NCI-H2196 treated with DMSO at 0.1 percent for 48 hours (cell line): Measurements from ENCODE around the gene SLC39A11.
"Not testable (repeated sequence)": the region's sequence is repeated elsewhere in the genome, so short reads cannot be mapped to it uniquely, and the experiment has no call there.

Experiments
- DNase-seq: peaks from one replicate; lab custom pipeline; 2025; ENCODE audit not compliant: unreplicated experiment; lab: John Stamatoyannopoulos, UW

The SLC39A11 gene

DNA sequence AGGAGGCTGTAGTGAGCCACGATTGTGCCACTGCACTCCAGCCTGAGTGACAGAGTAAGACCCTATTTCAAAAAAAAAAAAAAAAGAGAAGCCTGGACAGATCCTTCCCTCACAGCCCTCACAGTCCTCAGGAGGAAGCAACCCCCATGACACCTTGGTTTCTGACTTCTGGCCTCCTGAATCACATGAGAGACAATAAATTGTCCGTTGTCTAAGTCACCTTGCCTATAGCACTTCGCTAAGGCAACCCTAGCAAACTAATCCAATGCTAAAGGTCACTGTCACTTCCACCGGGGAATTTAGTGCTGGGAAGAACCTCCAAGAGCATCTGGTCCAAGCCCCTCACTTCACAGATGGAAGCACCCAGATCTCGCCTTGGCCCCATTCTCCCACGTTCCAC lies 18.9 kb upstream of the SLC39A11 start:
- no peak for DNase-seq

DNA sequence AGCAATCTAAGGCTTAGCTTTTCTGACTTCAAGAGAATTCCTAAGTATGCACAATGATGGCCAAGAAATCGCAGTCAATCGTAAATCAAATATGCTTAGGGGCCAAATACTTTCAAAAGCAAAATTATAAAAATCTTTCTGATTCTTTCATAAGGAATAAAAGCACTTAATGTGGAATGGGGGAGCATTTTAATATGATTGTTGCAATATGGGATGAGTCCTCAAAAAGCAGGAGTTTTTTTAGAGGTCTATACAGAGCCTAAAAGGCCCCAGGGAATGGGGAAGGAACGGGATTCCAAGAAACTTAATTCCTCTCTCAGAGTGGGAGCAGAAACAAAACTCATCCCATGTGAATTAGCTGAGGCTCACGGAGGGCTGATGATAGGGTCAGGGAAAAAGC lies 14.7 kb upstream of the SLC39A11 start:
- no peak for DNase-seq

- no peak for DNase-seq
These were observed 12.9 kb upstream of the SLC39A11 start for GRCh38 chr17:73105431-73105830.

DNA sequence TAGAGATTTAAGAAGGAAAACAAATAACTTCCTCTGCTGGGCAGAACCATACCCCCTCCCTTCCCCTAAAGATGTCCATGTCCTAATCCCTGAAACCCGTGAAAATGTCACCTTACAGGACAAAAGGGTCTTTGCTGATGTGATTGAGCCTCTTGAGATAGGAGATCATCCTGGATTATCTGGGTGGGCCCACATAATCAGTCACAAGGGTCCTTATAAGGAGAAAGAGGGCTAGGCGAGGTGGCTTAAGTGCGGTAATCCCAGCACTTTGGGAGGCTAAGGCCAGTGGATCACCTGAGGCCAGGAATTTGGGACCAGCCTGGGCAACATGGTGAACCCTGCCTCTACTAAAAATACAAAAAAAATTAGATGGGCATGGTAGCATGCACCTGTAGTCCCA lies 12.0 kb upstream of the SLC39A11 start:
- DNase-seq, result no peak

DNA sequence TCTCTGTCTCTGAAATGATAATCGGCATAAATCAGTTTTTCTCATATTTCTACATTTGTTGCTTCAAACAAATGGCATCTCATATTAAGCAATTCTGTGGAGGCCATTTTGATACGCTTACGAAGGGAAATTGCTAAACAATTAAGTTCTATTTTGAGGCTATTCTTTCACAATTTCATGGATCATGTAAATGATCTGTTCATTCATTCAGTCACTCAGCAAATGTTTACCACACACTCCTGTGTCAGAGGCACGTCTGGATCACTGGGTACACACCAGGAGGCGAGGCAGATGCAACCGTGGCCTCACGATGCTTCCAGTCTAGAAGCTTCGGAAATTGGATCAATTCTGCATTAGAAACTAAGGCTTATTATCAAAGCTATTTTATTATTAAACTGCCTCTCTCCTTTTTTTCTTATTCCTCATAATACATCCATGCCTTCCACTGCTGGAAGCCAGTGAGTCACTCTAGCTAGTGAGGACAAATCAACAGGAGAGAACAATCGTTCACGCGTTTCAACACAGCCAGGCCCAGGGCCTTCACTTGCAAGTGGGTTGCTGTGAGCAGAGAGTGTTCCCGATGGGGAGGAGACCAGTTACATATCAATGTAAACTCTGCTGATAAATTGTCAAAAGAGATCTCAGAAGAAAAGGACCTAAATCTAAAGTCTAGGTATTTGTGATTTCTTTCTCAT lies 11.3 kb upstream of the SLC39A11 start:
- DNase-seq, result no peak

- no peak for DNase-seq
These were observed 8.5 kb upstream of the SLC39A11 start for GRCh38 chr17:73101031-73101430.

DNA sequence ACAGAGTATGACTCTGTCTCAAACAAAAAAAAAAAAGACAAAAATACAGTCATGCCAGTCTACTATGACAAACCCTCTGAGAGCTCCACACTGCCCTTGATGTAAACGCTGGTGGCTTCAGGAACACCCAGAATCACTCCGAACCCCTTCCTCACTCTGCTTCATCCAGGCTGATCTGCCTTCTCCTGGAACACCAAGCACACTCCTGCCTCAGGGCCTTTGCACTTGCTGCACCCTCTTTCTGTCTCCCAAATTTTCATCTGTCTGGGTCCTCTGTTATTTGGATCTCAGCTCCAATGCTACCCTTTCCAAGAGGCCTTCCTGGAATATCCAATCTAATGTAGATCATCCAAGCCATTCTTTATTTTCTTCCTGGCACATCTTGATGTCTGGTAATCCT lies 7.9 kb upstream of the SLC39A11 start:
- no peak for DNase-seq

- no peak for DNase-seq
These were observed 7.0 kb upstream of the SLC39A11 start for GRCh38 chr17:73099511-73099910.

- no peak for DNase-seq
These were observed 6.4 kb upstream of the SLC39A11 start for GRCh38 chr17:73098919-73099318.

DNA sequence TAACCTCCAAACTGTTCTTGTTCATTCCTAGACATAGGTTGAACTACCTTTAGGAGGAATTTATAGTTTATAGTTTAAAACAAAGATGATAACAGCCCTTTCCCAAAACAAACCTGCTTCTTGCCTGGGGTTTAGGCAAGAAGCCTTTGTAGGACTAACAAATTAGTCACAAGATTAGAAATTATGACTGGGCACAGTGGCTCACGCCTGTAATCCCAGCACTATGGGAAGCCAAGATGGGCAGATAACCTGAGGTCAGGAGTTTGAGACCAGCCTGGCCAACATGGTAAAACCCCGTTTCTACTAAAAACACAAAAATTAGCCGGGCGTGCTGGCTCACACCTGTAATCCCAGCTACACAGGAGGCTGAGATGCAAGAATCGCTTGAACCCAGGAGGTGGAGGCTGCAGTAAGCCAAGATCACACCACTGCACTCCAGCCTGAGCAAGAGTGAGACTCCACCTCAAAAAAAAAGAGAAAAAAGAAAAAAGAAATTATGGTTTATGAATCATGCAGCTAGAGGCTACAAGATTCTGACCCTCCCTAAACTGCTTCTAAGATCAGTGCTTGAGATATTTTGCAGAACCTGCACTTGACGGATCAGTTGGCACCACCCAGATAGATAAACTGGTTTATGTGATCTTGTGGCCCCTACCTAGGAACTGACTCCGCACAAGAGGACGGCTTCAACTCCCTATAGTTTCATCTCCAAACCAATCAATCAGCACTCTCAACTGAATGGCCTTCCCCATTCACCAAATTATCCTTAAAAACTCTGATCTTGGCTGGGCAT lies 5.7 kb upstream of the SLC39A11 start:
- DNase-seq, result not testable (repeated sequence)

DNA sequence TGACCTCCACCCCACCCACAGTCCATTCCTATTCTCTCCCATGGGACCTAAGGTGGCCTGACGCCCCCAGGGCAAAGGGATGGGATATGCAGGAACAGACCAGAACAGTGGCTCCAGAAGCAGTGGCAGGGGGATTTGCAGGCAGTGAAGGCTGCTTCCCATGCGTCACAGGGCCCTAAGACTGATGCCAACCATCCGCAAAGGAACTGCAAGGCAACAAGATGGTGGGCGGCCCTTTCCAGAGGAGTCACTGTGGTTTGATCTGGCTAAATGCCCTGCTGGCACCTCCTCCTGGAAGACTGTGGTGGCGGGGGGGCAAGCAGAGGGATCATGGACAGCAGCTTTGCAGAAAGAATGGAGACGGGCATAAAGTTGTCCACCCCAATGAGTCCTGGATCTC lies 4.4 kb upstream of the SLC39A11 start:
- no peak for DNase-seq

DNA sequence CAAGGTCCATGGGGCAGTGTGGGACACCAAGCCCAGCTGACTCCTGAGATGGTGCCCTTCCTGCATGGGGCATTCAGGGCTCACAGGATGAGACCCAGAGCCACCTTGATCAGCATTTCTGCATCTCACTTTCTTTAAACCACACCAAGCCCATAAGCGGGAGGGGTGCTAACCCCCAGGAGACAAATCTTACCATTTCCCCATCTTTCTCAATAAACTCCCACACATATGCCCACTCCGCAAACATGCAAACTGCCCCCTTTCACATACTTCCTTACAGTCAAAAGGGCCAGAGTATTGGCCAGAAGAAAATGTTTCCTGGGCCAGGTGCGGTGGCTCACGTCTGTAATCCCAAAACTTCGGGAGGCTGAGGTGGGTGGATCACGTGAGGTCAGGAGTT lies 3.7 kb upstream of the SLC39A11 start:
- no peak for DNase-seq

DNA sequence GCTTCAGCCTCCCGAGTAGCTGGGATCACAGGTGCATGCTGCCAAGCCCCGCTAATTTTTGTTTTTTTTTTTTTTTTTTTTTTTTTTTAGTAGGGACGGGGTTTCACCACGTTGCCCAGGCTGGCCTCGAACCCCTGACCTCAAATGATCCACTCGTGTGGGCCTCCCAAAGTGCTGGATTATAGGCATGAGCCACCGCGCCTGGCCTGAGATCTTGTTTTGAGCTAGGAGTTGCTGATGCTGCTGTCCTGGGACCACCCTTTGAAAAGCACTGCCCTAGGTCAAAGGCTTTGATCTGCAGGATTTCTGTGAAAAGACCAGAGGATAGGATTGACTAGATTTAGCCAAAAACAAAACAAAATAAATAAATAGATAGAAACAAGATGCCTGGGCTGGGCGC lies 798 bp upstream of the SLC39A11 start:
- DNase-seq, result no peak

DNA sequence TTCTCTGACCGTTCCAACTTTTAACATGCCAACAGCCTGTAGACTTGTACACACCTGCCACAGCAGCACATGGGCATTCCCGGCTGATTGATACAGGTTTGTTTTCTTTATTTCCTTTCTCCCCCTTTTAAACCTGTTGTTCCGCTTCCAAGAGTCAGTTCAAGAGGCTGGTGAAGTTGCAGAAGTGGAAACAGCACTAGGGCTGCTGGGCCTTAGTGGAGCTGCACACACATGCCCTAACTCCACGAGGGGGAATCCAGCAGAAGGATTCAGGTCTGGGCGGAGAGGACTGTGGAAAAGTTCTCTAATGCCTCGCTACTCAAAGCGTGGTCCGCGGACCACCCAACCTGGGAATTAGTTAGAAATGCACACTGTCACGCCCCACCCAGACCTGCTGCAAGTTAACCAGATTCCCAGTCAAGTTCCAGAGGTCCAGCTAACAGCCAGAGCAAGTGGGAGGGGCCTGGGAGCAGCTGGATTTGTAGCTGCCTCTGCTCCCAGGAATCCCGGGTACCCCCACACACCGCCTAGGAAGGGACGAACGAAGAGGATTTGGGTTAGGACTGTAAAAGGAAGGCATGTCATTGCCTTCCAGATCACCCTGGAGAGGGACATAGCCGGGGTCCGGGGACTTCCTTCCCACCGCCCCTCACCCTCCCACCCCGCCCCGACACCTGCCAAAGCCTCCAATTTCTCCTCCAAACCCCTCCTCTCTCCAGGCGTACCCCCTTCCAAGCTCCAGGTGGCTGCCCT lies 542 bp downstream of the SLC39A11 start:
- no peak for DNase-seq

DNA sequence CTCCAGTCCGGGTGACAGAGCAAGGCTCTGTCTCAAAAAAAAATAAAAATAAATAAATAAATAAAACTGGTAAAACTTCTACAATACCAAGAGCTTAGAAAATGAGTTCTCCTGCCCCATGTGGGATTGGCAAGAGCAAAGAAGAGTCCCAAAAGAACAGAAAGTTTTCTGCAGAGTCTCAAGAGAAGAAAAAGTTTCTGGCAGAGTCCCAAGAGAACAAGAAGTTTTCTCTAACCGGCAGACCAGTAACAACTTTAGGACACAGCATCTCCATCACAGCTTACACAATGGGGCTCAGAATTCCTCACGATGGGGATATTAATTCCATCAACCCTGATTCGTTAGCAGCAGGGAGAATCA lies 1.1 kb downstream of the SLC39A11 start:
- DNase-seq, result no peak

DNA sequence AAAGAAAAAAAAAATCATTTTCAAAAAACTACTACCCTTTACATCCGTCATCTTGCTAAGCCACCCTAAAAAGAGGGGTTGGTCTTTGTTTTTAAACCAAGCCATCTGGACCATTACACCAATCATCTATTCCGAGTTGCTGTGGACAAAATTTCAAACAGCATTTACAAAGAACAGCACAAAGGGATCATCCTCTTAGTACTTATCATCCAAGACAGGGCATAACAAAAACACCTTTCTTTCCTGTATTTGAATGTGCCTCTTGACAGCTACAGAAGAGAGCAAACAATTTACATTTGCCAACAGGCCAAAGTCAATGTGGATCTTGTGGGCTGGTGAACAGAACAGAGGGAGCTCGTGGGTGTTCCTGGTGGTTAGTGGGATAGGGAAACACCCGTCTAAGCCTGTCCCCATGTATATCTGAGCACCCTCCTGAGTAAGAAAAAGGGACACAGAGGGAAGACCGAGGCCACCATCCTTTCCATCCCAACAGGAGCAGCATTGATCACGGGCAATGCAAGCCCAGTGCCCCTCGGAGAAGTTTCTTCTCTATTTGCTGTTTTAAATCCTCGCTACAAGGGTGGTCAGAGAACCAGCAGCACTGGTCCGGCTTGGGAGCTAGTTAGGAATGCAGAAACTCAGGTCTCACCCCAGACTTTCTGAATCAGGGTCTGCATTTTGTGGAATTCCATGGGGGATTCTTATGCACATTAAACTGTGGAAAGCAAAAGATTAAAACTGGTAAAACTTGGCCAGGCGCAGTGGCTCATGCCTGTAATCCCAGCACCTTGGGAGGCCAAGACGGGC lies 1.9 kb downstream of the SLC39A11 start:
- DNase-seq, result no peak

- no peak for DNase-seq
These were observed 2.9 kb downstream of the SLC39A11 start for GRCh38 chr17:73089322-73090317.

GRCh38 chr17:73088561-73088960 lies 3.9 kb downstream of the SLC39A11 start:
- no peak for DNase-seq

GRCh38 chr17:73083432-73083831 lies 9.1 kb downstream of the SLC39A11 start:
- no peak for DNase-seq

DNA sequence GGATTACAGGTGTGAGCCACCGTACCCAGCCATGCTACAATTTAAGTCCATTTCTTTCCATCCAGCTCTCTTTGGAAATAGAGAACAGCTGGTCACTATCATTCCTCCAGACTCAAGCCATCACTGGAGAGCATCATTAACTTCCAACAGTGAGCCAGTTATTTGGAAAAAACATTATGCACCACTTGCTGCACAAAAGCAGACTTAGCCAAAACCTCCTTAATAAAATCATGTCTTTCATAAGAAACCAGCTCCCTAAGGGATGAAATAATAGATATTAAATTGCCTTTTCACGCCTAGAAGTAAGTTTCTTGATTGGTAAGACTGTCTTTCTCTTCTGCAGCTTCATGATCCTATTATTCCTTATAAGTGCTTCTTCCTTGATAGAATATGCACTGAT lies 17.9 kb downstream of the SLC39A11 start:
- DNase-seq, result no peak
